Measurements from ENCODE around the gene MED29.

MED29 gene

GRCh38 chr19:39433480-39434079, 42.4 kb downstream of the MED29 start:
- no peak for DNase-seq

- no peak for DNase-seq
Measured at GRCh38 chr19:39434123-39435076, 43.2 kb downstream of the MED29 start.

GRCh38 chr19:39435499-39436349, 44.5 kb downstream of the MED29 start, which contains the start of gene RPS16:
Gene RPS16, minus strand, starts transcription at chr19:39435949. Its CDS starts 54 bp downstream, at chr19:39435895.
- DNase-seq, result peak; percentile 98 to 99 (median 98)

DNA sequence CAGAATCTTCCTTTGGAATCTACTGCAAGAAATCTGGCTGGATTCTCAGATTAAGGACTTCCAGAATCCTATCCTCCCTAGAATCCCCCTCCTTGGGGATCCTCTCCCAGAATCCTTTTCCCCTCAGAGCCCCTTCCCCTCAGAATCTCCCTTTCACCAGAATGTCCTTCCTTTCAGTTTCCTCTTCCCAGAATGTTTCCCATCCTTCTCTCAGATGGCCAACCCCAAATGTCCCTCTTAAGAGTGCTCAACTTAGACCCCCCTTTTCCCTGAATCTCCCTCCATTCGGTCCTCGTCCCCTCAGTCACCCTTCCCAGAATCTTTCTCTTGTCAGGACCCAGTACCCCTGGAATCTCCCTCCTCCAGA, 45.2 kb downstream of the MED29 start:
- DNase-seq, result no peak

DNA sequence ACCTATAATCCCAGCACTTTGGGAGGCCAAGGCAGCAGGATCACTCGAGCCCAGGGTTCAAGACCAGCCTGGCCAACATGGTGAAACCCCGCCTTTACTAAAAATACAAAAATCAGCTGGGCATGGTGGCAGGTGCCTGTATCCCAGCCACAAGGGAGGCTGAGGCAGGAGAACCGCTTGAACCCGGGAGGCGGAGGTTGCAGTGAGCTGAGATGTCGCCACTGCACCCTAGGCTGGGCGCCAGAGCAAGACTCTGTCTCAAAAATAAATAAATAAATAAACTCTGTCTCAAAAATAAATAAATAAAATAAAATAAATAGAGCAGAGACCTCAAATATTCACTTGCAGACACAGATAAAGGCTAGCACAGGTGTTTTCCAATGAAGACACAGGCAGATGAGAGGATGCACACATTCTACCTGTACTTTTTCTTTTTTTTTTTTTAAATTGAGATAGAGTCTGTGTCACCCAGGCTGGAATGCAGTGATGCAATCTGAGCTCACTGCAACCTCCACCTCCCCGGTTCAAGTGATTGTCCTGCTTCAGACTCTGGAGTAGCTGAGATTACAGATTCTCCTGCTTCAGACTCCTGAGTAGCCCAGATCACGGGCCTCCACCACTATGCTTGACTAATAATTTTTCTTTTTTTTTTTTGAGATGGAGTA, 47.2 kb downstream of the MED29 start:
- DNase-seq, result no peak

- DNase-seq, result no peak
Measured at GRCh38 chr19:39444598-39445195, 53.5 kb downstream of the MED29 start.

GRCh38 chr19:39445196-39446111, 54.3 kb downstream of the MED29 start, which contains the start of gene SUPT5H:
Gene SUPT5H, plus strand, starts transcription at chr19:39445582. Its CDS starts 309 bp downstream, at chr19:39445891.
- DNase-seq, result peak; percentile 93 to 96 (median 95)

DNA sequence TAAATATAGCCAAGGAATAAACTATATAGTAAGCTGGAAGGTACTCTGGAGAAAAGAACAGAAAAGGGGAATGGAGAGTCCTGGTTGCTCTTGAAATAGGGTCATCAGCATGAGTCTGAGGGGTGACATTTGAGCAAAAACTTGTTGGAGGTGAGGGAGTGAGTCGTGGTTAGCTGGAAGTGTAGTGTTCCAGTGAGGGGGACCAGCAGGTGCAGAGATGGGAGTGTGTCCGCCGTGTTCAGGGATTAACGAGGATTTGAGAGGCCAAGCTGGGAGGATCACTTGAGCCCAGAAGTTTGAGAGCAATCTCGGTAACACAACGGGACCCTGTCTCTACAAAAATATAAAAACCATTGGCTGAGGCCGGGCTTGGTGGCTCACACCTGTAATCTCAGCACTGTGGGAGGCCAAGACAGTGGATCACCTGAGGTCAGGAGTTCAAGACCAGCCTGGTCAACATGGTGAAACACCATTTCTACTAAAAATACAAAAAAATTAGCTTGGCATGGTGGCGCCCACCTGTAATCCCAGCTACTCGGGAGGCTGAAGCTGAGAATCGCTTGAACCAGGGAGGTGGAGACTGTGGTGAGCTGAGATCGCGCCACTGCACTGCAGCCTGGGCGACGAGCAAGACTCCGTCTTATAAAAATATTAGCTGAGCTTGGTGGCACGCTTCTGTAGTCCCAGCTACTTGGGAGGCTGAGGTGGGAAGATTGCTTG, 55.3 kb downstream of the MED29 start:
- no peak for DNase-seq

GRCh38 chr19:39448271-39448670, 57.1 kb downstream of the MED29 start:
- no peak for DNase-seq

- no peak for DNase-seq
Measured at GRCh38 chr19:39449116-39449797, 58.1 kb downstream of the MED29 start.

Data from activated CD4-positive, CD25-positive, alpha-beta regulatory T cell (primary cell).